ENCODE data around the gene ACSS1. TPM values are rescaled to one million over a fixed set of nuclear protein-coding genes. Genes with fewer than 3 reads are reported as not detected.

The ACSS1 gene
- total RNA-seq, 1 experiment from 2014 or later: 0.61 TPM

GRCh38 chr20:25014816-25015215 lies 43.1 kb downstream of the ACSS1 start:
- H4K8ac ChIP-seq (replicated peaks; ENCODE audit: insufficient read length, low read depth, low read length): no peak overlapping the region
- Mint-ChIP-seq H3K27me3 (ENCODE audit: low read depth) (peaks cover 15% of the 10 kb centered on the region), H3K27ac (no peak overlapping the region), H3K4me3 (no peak overlapping the region), H3K36me3 (ENCODE audit: insufficient read depth in 1 of 3, low read depth in 3 of 3) (no peaks in the 10 kb centered on the region), H3K9me3 (no peaks in the 10 kb centered on the region), H3K4me1 (peaks cover 15 to 20% of the 10 kb centered on the region in 2 experiments)
- no peak overlapping the region for H2AFZ ChIP-seq (ENCODE audit: low read length)
- no peak for DNase-seq
- no peak overlapping the region for H3K18ac ChIP-seq (ENCODE audit: insufficient read length, low read depth, low read length)
- no peak overlapping the region for H3T11ph ChIP-seq (ENCODE audit: low read length)
- no peak overlapping the region for H3K4me2 ChIP-seq (ENCODE audit: insufficient read depth, insufficient read length, low read length)
- H3K4me1 ChIP-seq (ENCODE audit: insufficient read depth, low read length): no peaks in the 10 kb centered on the region
- H2BK12ac ChIP-seq (ENCODE audit: insufficient read length, low read depth, low read length): no peak overlapping the region
- no peaks in the 10 kb centered on the region for H4K20me1 ChIP-seq (ENCODE audit: control insufficient read depth, insufficient read depth, insufficient read length)
- H3K4ac ChIP-seq (ENCODE audit: low read depth, low read length): no peak overlapping the region
- no peak overlapping the region for H4K5ac ChIP-seq (ENCODE audit: insufficient read length, low read depth, low read length)
- H3K9ac ChIP-seq (ENCODE audit: extremely low read depth, insufficient read length, low read length): no peak overlapping the region
- no peaks in the 10 kb centered on the region for H3K9me3 ChIP-seq (ENCODE audit: control insufficient read depth, low read depth, low read length)
- H3K27me3 ChIP-seq (ENCODE audit: insufficient read depth, low read length): no peaks in the 10 kb centered on the region
- H4K91ac ChIP-seq (ENCODE audit: insufficient read length, low read depth, low read length): no peak overlapping the region
- H3K79me2 ChIP-seq (ENCODE audit: insufficient read depth, low read length): no peaks in the 10 kb centered on the region
- no peak overlapping the region for H3K23ac ChIP-seq (ENCODE audit: insufficient read length, low read depth, low read length)
- H3K56ac ChIP-seq (ENCODE audit: insufficient read length, low read depth, low read length): no peak overlapping the region
- TF ChIP-seq, protein P1, sequence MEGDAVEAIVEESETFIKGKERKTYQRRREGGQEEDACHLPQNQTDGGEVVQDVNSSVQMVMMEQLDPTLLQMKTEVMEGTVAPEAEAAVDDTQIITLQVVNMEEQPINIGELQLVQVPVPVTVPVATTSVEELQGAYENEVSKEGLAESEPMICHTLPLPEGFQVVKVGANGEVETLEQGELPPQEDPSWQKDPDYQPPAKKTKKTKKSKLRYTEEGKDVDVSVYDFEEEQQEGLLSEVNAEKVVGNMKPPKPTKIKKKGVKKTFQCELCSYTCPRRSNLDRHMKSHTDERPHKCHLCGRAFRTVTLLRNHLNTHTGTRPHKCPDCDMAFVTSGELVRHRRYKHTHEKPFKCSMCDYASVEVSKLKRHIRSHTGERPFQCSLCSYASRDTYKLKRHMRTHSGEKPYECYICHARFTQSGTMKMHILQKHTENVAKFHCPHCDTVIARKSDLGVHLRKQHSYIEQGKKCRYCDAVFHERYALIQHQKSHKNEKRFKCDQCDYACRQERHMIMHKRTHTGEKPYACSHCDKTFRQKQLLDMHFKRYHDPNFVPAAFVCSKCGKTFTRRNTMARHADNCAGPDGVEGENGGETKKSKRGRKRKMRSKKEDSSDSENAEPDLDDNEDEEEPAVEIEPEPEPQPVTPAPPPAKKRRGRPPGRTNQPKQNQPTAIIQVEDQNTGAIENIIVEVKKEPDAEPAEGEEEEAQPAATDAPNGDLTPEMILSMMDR (conservative IDR thresholded peaks at IDR 0.05): no peak
- no peak overlapping the region for H2BK5ac ChIP-seq (ENCODE audit: insufficient read length, low read length)
- H3K14ac ChIP-seq (ENCODE audit: insufficient read depth, low read length): no peak overlapping the region
- no CpG with 5 or more reads among the region's 11 CpGs for WGBS (ENCODE audit: extremely low coverage, insufficient read length, low lambda C conversion rate)
- no peak overlapping the region for H2BK120ac ChIP-seq (ENCODE audit: low read depth, low read length, poor library complexity, severe bottlenecking)
- no peak overlapping the region for H2BK20ac ChIP-seq (ENCODE audit: low read depth, low read length, poor library complexity, severe bottlenecking)
- H3K27ac ChIP-seq (ENCODE audit: insufficient read length, low read depth, low read length): no peak overlapping the region
- no peak overlapping the region for H2AK5ac ChIP-seq (ENCODE audit: insufficient read length, low read length)
- H2BK15ac ChIP-seq (ENCODE audit: low read depth, low read length): no peak overlapping the region
- H3K23me2 ChIP-seq (ENCODE audit: insufficient read length, low read depth, low read length, poor library complexity, severe bottlenecking): no peaks in the 10 kb centered on the region
- H3K79me1 ChIP-seq (ENCODE audit: insufficient read depth, low read depth, low read length, poor library complexity, severe bottlenecking): no peaks in the 10 kb centered on the region

Measured in H9 (cell line).